AG08395 (cell line): ENCODE results near the gene PCF11.
"Not testable (repeated sequence)": the region's sequence is repeated elsewhere in the genome, so short reads cannot be mapped to it uniquely, and the experiment has no call there.

ENCODE experiments used
- DNase-seq: peaks from one replicate; pipeline ENCODE4 v3.0.0; 2012; ENCODE audit warnings: mixed read lengths, low spot score

The PCF11 gene

DNA sequence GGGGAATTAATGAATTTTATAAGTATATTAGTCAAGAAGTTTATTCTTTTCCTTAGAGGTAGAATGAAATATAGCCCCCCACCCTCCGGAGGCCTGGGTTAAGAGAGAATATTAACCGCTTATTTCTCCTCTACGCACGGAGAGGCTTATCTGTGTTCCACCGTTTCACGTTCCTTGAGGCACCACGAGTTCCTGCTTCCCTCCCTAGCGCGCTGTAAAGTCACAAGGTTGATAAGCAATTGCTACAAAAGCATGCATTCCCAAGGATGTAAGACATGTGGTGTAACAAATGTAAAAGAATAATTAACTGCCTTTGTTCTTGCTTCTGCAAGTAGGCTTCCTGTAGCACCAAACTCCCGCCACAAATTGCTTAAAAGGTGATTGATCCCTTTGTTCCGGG, 35.1 kb downstream of the PCF11 start:
- no peak for DNase-seq

DNA sequence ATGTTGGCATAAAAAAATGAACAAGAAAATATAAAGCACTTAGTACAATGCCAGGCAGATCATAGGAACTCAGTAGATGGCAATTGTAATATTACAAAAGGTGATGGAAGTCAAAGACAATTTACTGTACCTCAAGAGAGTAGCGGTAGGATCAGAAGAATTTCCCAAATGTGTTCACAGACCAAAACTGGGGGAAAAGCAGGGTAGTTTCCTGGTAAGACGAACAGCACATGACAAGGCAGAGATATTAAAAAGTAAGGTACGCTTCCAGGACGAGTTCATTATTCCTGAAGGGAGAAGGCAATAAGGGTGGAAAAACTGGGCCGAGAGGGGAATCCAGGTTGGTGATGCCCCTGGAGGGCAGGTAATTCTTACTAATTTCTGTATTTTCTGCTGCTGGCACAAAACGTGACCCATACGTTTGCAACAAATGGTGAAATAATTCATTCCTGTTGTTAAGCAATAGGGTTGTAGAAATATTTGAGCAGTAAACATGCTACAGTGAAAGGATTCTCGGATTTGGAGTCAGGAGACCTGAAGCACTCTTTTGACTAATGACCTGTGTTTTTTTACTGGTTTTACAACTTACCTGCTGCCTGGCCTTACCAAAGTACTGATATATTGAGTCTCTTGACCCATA, 35.8 kb downstream of the PCF11 start:
- DNase-seq, result no peak

DNA sequence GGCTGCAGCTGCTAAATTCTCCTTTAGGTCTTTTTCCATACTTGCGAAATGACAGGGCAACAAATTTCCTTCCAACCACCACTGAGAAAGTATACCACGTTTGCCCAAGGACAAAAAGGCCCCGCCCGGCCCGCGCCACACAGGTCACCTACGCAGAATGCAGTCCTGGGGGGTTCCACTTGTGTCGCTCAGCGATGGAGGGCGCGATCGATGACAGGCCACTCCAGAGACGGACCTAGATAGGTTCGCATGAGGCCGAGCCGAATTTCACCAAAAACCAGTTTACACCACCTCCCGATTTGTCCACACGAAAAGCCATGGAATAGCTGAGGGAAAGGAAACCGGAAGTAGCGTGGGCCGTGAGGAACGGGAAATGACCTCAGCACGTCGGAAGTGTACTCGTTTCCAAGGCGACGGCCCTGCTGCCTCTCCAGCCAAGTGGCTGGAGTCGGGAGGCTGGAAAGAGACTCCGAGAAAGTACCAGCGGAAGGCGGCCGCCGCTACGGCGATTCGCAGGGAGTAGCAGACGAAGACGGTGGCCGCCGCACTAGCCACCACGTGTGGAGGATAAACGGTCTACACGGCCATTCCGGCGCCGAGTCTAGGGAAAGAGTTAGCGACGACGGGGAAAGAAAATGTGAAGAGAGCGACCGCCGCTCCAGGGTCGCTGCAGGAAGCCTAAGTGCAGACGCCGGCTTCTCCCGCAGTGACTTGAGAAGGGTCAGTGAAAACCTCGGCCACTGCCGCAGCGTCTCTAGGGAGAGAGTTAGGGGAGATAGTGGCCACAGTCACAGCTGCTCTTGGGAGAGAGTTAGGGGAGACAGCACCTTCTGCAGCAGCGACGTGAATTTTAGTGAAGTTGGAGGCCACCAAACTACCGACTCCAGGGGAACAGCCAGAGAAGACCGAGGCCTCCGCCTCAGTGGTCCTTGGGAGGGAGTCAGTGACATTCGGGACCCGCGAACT, 36.7 kb downstream of the PCF11 start, which contains the start of gene ANKRD42:
Gene ANKRD42, plus strand, starts transcription at position 398 of the 966 bp plus-strand sequence. CDS start 959 bp downstream, outside the sequence.
- DNase-seq, result peak; percentile 96

DNA sequence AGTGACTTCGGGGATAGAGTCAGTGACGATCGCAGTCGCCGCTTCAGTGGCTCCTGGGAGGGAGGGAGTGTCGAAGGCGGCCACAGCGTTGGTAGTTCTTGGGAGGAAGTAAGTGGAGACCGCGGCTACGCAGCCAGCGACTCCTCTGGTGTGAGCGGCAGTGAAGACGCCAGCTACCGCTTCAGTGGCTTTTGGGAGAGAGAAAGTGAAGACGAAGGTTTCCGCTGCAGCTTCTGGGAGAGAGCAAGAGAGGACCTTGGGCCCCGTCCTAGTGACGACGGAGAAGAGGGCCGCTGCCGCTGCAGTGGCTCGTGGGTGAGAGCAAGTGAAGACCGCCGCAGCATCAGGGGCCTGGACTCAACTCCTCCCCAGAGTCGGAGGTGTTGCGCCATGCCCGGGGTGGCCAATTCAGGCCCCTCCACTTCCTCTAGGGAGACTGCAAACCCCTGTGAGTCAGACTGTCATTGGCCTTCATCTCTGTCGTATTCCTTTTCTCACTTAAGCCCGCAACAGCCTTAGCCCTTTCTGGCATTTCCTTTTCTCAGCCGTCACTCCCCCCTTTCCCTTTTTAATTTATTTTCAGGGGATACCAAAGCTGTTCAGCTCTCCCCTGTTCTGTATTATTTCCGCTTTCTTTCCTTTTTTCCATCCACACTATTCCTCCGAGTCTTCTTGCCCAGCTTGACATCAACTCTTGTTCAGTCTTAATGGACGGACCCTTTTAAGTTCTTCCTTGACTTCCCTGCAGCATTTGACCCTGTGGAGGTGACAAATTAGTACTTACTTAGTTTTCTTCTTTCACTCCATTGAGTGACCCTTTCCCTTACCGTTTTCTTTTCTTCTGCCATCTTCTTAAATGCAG, 37.6 kb downstream of the PCF11 start:
- DNase-seq, result peak; percentile 82

DNA sequence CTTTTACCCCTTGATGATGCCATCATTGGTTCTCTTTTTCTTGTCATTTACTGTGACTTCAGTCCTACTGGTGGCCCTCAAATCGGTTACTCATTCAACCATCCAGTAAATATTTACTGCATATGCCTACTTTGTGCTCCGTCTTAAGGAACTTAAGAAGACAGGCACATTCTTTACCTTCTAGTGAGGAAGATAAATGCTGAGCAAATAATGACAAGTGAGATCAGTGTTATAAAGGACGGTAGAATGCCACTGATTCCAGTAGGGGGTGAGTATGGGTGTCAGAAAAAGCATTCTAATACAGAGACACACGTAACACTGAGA, 38.2 kb downstream of the PCF11 start:
- DNase-seq, result no peak

DNA sequence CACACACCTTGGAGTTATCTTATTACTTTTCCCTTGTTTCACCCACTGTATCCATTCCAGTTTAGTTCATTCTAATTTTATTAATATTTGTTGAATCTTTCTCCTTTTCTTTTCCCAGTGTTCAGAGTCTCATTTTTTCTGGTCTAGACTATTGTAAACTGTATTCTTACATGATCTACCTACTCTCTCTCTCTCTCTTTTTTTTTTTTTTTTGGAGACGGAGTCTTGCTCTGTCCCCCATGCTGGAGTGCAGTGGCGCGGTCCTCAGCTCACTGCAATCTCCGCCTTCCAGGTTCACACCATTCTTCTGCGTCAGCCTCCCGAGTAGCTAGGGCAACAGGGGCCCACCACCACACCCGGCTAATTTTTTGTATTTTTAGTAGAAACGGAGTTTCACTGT, 38.7 kb downstream of the PCF11 start:
- no peak for DNase-seq

DNA sequence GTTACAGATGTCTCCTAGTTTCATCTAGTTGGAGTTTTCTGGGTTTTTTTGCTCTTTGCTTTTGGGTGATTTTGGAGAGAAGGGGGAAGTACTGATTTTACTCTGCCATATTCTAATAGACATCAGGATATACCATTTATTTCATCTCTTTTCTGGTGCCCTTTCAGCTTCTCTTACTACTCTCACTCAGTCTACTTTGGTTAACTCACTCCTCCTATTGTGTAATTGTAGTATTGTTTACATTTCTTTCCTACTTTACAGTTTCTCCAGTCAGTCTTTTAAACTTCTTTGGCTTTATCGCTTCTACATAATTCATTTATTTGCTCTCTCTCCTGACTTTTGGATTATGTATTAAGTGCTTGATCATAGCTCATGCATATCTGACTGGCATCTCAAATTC, 43.1 kb downstream of the PCF11 start:
- DNase-seq, result no peak

DNA sequence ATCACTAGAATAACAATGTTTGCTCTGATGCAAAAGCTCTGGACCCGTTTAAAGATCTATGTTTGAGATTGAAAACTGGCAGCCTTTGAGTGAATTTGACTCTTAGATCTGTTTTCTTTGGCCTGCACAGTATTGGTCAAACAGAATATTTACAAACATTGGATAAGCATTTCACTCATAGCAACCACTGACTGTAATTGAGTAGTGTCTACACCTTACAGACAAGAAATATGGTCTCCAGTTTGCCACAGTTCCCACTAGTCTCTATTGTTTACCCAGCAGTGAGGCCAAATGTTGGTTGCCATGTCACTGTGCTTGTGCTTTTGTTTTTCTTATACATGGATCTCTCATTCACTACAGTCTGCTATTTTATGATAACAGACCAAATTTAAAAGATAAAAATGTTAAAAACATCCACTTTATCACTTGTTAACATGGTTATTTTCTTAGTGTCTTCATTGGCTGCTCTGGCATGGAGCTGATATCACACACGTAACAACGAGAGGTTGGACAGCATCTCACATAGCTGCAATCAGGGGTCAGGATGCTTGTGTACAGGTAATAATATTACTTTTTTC, 48.8 kb downstream of the PCF11 start:
- DNase-seq, result no peak

DNA sequence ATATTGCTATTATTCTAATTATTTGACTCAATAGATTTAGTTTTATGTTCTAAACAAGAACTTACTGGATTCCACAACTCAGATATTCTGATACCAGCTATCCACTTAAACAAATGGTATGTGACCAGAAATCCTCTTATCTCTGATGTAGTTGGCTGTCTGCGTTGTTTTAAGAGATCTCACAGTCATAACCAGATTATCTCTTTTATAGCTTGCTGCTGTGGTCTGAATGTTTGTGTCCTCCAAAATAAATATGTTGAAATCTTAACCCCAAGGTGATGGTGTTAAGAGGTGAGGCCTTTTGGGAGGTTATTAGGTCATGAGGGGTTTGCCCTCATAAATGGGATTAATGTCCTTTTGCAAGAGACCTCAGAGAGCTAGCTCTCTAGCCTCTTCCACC, 49.3 kb downstream of the PCF11 start:
- DNase-seq, result no peak

DNA sequence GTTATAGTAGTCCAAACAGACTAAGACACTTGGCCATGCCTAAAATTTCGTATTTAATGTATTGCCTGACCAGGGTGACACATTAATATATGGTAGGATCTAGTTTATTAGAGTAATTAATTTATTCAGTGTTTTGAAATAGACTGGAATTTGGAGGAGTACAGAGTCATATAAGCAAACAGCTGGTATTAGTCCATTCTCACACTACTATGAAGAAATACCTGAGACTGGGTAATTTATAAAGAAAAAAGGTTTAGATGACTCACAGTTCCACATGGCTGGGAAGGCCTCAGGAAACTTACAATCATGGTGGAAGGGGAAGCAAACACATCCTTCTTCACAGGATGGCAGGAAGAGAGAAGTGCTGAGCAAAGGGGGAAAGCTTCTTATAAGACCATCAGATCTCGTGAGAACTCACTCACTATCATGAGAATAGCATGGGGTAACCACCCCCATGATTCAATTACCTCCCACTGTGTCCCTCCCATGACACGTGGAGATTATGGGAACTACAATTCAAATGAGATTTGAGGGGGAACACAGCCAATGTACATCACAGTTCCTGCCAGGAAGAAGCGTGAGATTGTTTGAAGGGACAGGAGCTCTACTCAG, 49.9 kb downstream of the PCF11 start:
- not testable (repeated sequence) for DNase-seq

DNA sequence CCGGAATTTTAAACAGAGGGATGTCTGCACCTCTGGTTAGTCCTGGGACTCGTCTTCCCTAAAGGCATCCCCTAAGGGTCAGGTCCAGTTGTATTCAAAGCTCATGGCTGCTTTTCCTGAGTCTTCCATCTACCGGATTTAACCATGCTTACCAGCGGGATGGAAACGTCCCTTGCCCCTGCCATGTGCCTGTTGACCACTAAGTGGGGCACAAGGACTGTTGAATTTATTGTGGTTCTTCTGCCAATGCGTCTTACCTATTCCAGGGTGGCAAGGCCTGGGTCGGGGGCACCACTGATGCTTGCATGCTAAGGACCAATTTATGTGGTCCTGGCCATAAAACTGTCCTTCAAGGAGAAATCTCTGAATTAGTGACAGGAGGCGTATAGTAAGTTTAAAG, 62.2 kb downstream of the PCF11 start:
- no peak for DNase-seq

DNA sequence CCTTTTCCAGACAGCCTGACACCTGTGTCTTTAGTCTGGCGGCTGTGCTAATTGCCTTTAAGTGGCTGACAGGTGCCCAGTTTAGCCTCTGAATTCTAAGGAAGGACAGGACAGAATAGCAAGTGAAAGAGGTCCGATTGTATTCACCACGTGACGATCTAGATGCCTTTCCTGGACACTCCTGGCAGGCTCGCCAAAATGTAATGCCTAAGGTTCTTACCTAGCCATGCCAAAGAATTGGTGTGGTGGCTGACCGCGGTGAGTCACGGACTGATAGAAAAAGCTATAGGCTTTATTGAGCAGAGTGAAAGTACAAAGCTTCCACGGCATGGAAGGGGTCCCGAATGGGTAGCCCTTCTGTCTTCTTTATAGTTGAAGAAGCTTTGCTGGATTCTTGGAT, 63.3 kb downstream of the PCF11 start:
- no peak for DNase-seq

DNA sequence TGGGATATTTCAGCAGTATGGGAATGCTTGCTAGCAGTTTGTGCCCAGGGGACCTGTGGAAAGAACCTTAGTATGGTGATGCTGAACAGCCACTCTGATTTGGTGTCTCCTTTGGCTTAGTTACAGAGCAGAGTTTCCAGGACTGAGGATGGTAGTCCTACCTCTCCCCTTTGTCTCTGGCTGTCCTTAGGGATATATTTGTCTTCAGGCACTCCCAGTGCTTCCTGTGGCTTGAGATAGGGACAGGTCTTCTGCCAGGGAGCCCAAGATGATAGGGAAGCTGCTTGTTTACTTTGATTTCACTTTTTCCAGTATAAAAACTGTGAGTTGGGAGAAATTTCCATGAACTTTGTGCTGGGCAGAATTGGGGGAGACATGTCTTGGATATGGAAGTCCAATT, 64.8 kb downstream of the PCF11 start:
- no peak for DNase-seq

DNA sequence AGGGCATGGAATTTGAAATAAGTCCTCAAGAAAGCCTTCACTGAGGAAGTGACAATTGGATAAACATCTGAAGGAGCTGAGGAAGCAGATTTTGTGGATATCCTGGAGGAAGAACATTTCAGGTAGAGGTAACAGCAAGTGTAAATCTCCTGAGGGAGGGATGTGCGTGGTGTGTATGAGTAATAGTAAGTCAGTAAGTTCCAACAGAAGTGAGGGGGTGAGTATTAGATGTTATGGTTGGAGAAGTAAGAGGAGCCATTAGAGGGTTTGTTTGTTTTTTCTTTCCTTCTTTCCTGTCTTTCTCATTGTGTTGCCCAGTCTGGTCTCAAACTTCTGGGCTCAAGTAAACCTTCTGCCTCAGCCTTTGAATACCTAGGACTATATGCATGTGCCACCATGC, 65.6 kb downstream of the PCF11 start:
- DNase-seq, result no peak

DNA sequence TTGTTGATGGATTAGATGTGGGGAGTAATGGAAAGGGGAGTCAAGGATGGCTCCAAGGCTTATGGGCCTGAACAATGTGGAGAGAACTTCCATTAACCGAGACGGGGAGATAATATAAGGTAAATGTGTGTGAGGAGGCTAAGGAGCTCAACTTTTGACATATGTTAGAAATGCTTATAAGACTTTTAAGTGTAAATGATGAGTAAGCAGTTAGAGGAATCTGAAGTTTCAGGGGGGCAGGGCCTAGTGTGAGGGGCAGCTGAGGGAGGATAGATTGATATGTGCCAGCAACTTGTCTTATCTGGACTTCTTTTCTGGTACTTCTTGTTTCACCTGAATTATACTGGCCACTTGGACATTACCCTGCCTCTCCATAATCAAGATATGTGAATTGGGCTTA, 66.5 kb downstream of the PCF11 start:
- DNase-seq, result no peak

DNA sequence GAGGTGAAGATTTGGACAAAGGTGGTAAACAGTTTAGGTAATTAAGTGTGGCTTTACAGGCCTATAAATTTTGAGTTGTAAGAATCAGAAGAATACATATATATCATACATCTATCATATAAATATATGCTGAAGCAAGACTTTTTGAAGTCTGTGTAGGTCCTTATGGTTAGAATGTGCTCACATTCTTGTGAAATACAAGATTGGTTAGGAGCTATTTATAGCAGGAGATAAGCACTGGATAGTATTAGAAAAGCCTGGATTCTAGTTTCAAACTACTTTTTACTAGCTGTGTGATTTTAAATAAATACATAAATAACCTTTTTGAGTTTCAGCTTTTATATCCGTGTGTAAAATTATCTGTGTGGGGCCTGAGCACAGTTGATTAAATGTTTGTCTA, 78.9 kb downstream of the PCF11 start:
- DNase-seq, result no peak
